Stomach (tissue), 4 donors: ENCODE measurements around the gene DNASE1L3.

ENCODE experiments used
- EP300 ChIP-seq: sonication (generic); formaldehyde crosslinking; IDR thresholded peaks from one replicate; pipeline ENCODE4 v1.6.1; 2017; ENCODE audit warnings: antibody characterized with exemption
- POLR2AphosphoS5 ChIP-seq, 3 donors: sonication (generic); formaldehyde crosslinking; IDR thresholded peaks; one replicate each; pipeline ENCODE4 v1.6.1; 2016; ENCODE audit warnings: antibody characterized with exemption in 3 of 3
- TF ChIP-seq, protein P1 (sequence below), 7 experiments: fragments of 450-650 bp in 4 of 7; fragments of 200-600 bp in 3 of 7; sonication (generic) in 3 of 7; IDR thresholded peaks; one replicate each; pipeline ENCODE4 v1.5.1; 2016 to 2019; ENCODE audit warnings: antibody characterized with exemption in 7 of 7, control low read depth in 2 of 7, mild to moderate bottlenecking in 1 of 7

DNA sequence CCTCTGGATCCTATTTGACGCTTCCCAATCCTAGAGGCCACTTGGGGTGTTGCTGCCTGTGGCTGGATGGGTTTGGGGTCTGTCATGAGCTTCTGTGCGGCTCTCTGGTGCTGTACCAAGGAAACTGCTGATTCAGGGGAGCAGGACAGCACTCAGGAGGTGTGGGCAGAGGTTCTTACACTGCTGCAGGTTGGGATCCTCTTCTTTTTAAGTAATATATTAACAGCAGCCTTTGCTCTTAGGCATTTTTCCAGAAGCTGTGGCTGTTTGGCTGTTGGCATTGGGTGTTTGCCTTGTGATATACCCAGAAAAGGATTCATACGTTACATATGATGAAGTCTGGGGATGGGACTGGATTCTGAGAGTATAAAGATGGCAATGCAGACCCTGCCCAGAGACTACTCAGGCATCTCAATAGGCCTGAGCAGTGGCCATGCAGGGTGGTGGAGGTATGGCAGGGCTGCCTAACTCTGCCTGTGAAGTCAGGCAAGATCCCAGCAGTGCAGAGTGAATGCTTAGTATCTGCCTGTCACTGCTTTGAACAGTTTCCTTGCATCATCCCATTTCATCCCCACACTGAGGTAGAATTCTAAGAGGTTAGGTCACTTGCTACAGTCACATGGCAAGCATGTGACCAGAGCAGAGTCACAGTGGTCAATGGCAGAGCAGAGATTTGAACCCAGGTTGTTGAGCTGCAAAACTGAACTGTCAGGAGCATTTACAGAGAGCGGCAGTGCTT is 30.7 kb upstream of the DNASE1L3 start:
- TF ChIP-seq, protein P1, sequence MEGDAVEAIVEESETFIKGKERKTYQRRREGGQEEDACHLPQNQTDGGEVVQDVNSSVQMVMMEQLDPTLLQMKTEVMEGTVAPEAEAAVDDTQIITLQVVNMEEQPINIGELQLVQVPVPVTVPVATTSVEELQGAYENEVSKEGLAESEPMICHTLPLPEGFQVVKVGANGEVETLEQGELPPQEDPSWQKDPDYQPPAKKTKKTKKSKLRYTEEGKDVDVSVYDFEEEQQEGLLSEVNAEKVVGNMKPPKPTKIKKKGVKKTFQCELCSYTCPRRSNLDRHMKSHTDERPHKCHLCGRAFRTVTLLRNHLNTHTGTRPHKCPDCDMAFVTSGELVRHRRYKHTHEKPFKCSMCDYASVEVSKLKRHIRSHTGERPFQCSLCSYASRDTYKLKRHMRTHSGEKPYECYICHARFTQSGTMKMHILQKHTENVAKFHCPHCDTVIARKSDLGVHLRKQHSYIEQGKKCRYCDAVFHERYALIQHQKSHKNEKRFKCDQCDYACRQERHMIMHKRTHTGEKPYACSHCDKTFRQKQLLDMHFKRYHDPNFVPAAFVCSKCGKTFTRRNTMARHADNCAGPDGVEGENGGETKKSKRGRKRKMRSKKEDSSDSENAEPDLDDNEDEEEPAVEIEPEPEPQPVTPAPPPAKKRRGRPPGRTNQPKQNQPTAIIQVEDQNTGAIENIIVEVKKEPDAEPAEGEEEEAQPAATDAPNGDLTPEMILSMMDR (IDR thresholded peaks at IDR 0.05), result no peak
- TF ChIP-seq POLR2AphosphoS5 (IDR thresholded peaks at IDR 0.05) (no peak), EP300 (no peak)
